H9 (cell line): ENCODE results near the gene APBA3. TPM values are rescaled to one million over a fixed set of nuclear protein-coding genes. Genes with fewer than 3 reads are reported as not detected.

ENCODE experiments used
- DNase-seq: peaks from one replicate; pipeline ENCODE4 v3.0.0-alpha.2; 2017
- H2AFZ ChIP-seq: one replicate; pipeline ENCODE4 v1.6.1; 2013; ENCODE audit warnings: mild to moderate bottlenecking, low read length, control low read depth, moderate library complexity
- H2AK5ac ChIP-seq: 2 replicates; pipeline ENCODE4 v1.6.1; 2013; ENCODE audit warnings: low read length, control low read depth, mixed read lengths; ENCODE audit not compliant: insufficient read length
- H2BK120ac ChIP-seq: one replicate; pipeline ENCODE4 v1.6.1; 2013; ENCODE audit warnings: low read depth, mild to moderate bottlenecking, low read length, control low read depth, inconsistent platforms; ENCODE audit not compliant: poor library complexity, severe bottlenecking
- H2BK12ac ChIP-seq: 2 replicates; pipeline ENCODE4 v1.6.1; 2013; ENCODE audit warnings: low read length, control low read depth, mixed read lengths, low read depth; ENCODE audit not compliant: insufficient read length
- H2BK15ac ChIP-seq: 2 replicates; pipeline ENCODE4 v1.6.1; 2013; ENCODE audit warnings: low read depth, low read length, control low read depth
- H2BK20ac ChIP-seq: one replicate; pipeline ENCODE4 v1.6.1; 2013; ENCODE audit warnings: low read depth, mild to moderate bottlenecking, low read length, control low read depth, inconsistent platforms; ENCODE audit not compliant: poor library complexity, severe bottlenecking
- H2BK5ac ChIP-seq: 2 replicates; pipeline ENCODE4 v1.6.1; 2013; ENCODE audit warnings: low read length, control low read depth, mixed read lengths; ENCODE audit not compliant: insufficient read length
- H3K14ac ChIP-seq: 2 replicates; pipeline ENCODE4 v1.6.1; 2013; ENCODE audit warnings: low read length, control low read depth; ENCODE audit not compliant: insufficient read depth
- H3K18ac ChIP-seq: 2 replicates; pipeline ENCODE4 v1.6.1; 2013; ENCODE audit warnings: low read depth, mild to moderate bottlenecking, mixed read lengths, low read length, control low read depth; ENCODE audit not compliant: insufficient read length
- H3K23ac ChIP-seq: 2 replicates; pipeline ENCODE4 v1.6.1; 2013; ENCODE audit warnings: low read length, control low read depth, mixed read lengths, low read depth; ENCODE audit not compliant: insufficient read length
- H3K23me2 ChIP-seq: 2 replicates; pipeline ENCODE4 v1.6.1; 2013; ENCODE audit warnings: low read depth, mild to moderate bottlenecking, mixed read lengths, low read length, control low read depth; ENCODE audit not compliant: insufficient read length, poor library complexity, severe bottlenecking
- H3K27ac ChIP-seq: 2 replicates; pipeline ENCODE4 v1.5.1; 2013; ENCODE audit warnings: low read length, control low read depth, mixed read lengths, low read depth; ENCODE audit not compliant: insufficient read length
- H3K27me3 ChIP-seq: 2 replicates; pipeline ENCODE4 v1.6.1; 2013; ENCODE audit warnings: low read length, control low read depth, inconsistent platforms; ENCODE audit not compliant: insufficient read depth
- H3K4ac ChIP-seq: 2 replicates; pipeline ENCODE4 v1.6.1; 2013; ENCODE audit warnings: low read depth, mild to moderate bottlenecking, control low read depth, inconsistent platforms, low read length, moderate library complexity
- H3K4me1 ChIP-seq: 2 replicates; pipeline ENCODE4 v1.6.1; 2013; ENCODE audit warnings: low read length, control low read depth, inconsistent platforms; ENCODE audit not compliant: insufficient read depth
- H3K4me2 ChIP-seq: 2 replicates; pipeline ENCODE4 v1.6.1; 2013; ENCODE audit warnings: low read length, control low read depth, mixed read lengths; ENCODE audit not compliant: insufficient read length, insufficient read depth
- H3K56ac ChIP-seq: 2 replicates; pipeline ENCODE4 v1.6.1; 2013; ENCODE audit warnings: low read depth, mild to moderate bottlenecking, mixed read lengths, low read length, control low read depth; ENCODE audit not compliant: insufficient read length
- H3K79me1 ChIP-seq: 2 replicates; pipeline ENCODE4 v1.6.1; 2013; ENCODE audit warnings: low read depth, mild to moderate bottlenecking, moderate library complexity, low read length, control low read depth, inconsistent platforms; ENCODE audit not compliant: insufficient read depth, poor library complexity, severe bottlenecking
- H3K79me2 ChIP-seq: 2 replicates; pipeline ENCODE4 v1.6.1; 2013; ENCODE audit warnings: low read length, control low read depth, inconsistent platforms; ENCODE audit not compliant: insufficient read depth
- H3K9ac ChIP-seq: 2 replicates; pipeline ENCODE4 v1.6.1; 2013; ENCODE audit warnings: low read length, control low read depth, mixed read lengths; ENCODE audit not compliant: insufficient read length; ENCODE audit errors: extremely low read depth
- H3K9me3 ChIP-seq: one replicate; pipeline ENCODE4 v1.6.1; 2013; ENCODE audit warnings: low read depth, low read length, inconsistent platforms; ENCODE audit not compliant: control insufficient read depth
- H3T11ph ChIP-seq: one replicate; pipeline ENCODE4 v1.6.1; 2013; ENCODE audit warnings: mild to moderate bottlenecking, low read length, control low read depth, inconsistent platforms
- H4K20me1 ChIP-seq: one replicate; pipeline ENCODE4 v1.6.1; 2013; ENCODE audit not compliant: control insufficient read depth, insufficient read length, insufficient read depth
- H4K5ac ChIP-seq: 2 replicates; pipeline ENCODE4 v1.6.1; 2013; ENCODE audit warnings: low read depth, mild to moderate bottlenecking, mixed read lengths, low read length, control low read depth; ENCODE audit not compliant: insufficient read length
- H4K8ac ChIP-seq: replicated peaks from 2 replicates; pipeline ENCODE4 v1.6.1; 2013; ENCODE audit warnings: low read length, control low read depth, mixed read lengths, low read depth; ENCODE audit not compliant: insufficient read length
- H4K91ac ChIP-seq: 2 replicates; pipeline ENCODE4 v1.6.1; 2013; ENCODE audit warnings: low read depth, mild to moderate bottlenecking, moderate library complexity, mixed read lengths, low read length, control low read depth; ENCODE audit not compliant: insufficient read length
- H3K27ac Mint-ChIP-seq, 3 experiments: 2 replicates in 2 of 3; 3 replicates in 1 of 3; pipeline ENCODE4 v1.8.0; 2020 to 2021; ENCODE audit warnings: mixed read lengths in 3 of 3, mild to moderate bottlenecking in 1 of 3, moderate library complexity in 1 of 3
- H3K27me3 Mint-ChIP-seq: 2 replicates; pipeline ENCODE4 v1.8.0; 2021; ENCODE audit warnings: low read depth, mild to moderate bottlenecking, moderate library complexity, mixed read lengths
- H3K36me3 Mint-ChIP-seq, 3 experiments: 2 replicates in 2 of 3; 3 replicates in 1 of 3; pipeline ENCODE4 v1.8.0; 2020 to 2021; ENCODE audit warnings: low read depth in 3 of 3, mixed read lengths in 3 of 3; ENCODE audit not compliant: insufficient read depth in 1 of 3
- H3K4me1 Mint-ChIP-seq, 2 experiments: 2 replicates each; pipeline ENCODE4 v1.8.0; 2020; ENCODE audit warnings: mixed read lengths in 2 of 2
- H3K4me3 Mint-ChIP-seq, 2 experiments: 2 replicates in 1 of 2; 3 replicates in 1 of 2; pipeline ENCODE4 v1.8.0; 2020 to 2021; ENCODE audit warnings: mild to moderate bottlenecking in 2 of 2, mixed read lengths in 2 of 2, moderate library complexity in 1 of 2
- H3K9me3 Mint-ChIP-seq, 2 experiments: 2 replicates in 1 of 2; 3 replicates in 1 of 2; pipeline ENCODE4 v1.8.0; 2020; ENCODE audit warnings: mild to moderate bottlenecking in 2 of 2, mixed read lengths in 2 of 2, moderate library complexity in 1 of 2
- CTCF ChIP-seq: fragments of 200-600 bp; sonication (generic); conservative IDR thresholded peaks from 3 replicates; pipeline ENCODE4 v1.8.0; 2021; ENCODE audit warnings: antibody characterized with exemption, mild to moderate bottlenecking
- WGBS: extraction: QIAGEN DNeasy Blood & Tissue Kit; methylation state at CpG from one replicate; pipeline ENCODE4 v1.1.7; 2013; ENCODE audit warnings: missing lambda C conversion rate, low lambda C conversion rate, mixed read lengths; ENCODE audit not compliant: insufficient read length; ENCODE audit errors: extremely low coverage; 5-methylcytosine and 5-hydroxymethylcytosine counted together
- long read RNA-seq: library from polyadenylated mRNA; unstranded; transcript quantifications from one replicate; pipeline ENCODE4 v2.0.0, GENCODE V29; 2020
- total RNA-seq: library from RNA; stranded (reverse); gene quantifications from 2 replicates; pipeline ENCODE4 v1.2.1, GENCODE V29; 2021

APBA3 gene
- total RNA-seq, result 21.3 and 21.8 TPM in 2 replicates
- long read RNA-seq, transcript APBA3-201 (11 exons, 2,075 nt), result major isoform, 102 of 144 reads
- long read RNA-seq, partial matches to known transcripts, result 6 of 144 reads
- long read RNA-seq, other reads (novel, unspliced or antisense), result 36 of 144 reads

- H3K23ac ChIP-seq, result no peak within 1 kb of the TSS
- H2AFZ ChIP-seq, result peak within 1 kb of the TSS; percentile 46
- no peaks in the 10 kb centered on the region for H3K27me3 ChIP-seq
- H3K4me2 ChIP-seq, result peak within 1 kb of the TSS; percentile 81
- no peak within 1 kb of the TSS for H4K5ac ChIP-seq
- peaks cover 5% of the 10 kb centered on the region for H3K79me1 ChIP-seq
- H2BK12ac ChIP-seq, result no peak within 1 kb of the TSS
- H2BK120ac ChIP-seq, result no peak within 1 kb of the TSS
- Mint-ChIP-seq H3K36me3 (peaks cover 6 to 19% (median 16%) of the 10 kb centered on the region in 3 experiments; a peak in 5 of 7 replicates), H3K27me3 (no peaks in the 10 kb centered on the region), H3K4me3 (peak within 1 kb of the TSS; percentile 92 to 96), H3K9me3 (no peaks in the 10 kb centered on the region; a peak in 1 of 5 replicates), H3K4me1 (peaks cover 4 to 14% of the 10 kb centered on the region in 2 experiments; a peak in 3 of 4 replicates), H3K27ac (peak within 1 kb of the TSS; percentile 96 to 99 (median 98))
- peak within 1 kb of the TSS; percentile 79 for H3K9ac ChIP-seq
- H3K18ac ChIP-seq, result peak within 1 kb of the TSS; percentile 77
- H3K4me1 ChIP-seq, result no peaks in the 10 kb centered on the region
- no peaks in the 10 kb centered on the region for H3K9me3 ChIP-seq
- peaks cover 4% of the 10 kb centered on the region for H3K23me2 ChIP-seq
- H4K91ac ChIP-seq, result no peak within 1 kb of the TSS
- H3K14ac ChIP-seq, result peak within 1 kb of the TSS; percentile 87; the same call in 1 of the 2 replicates
- H2BK5ac ChIP-seq, result no peak within 1 kb of the TSS
- DNase-seq, result peak; percentile 94
- H4K20me1 ChIP-seq, result no peaks in the 10 kb centered on the region
- TF ChIP-seq CTCF, result peak; percentile 68
- no peak within 1 kb of the TSS for H3T11ph ChIP-seq
- H2BK20ac ChIP-seq, result no peak within 1 kb of the TSS
- H2BK15ac ChIP-seq, result no peak within 1 kb of the TSS
- H3K79me2 ChIP-seq, result no peaks in the 10 kb centered on the region
- H2AK5ac ChIP-seq, result no peak within 1 kb of the TSS
- H4K8ac ChIP-seq, result no peak within 1 kb of the TSS
- H3K56ac ChIP-seq, result no peak within 1 kb of the TSS
- no CpG with 5 or more reads among the region's 45 CpGs for WGBS
- H3K27ac ChIP-seq, result no peak within 1 kb of the TSS
- H3K4ac ChIP-seq, result no peak within 1 kb of the TSS
These were observed at the start of gene APBA3 for GRCh38 chr19:3761382-3762129. Gene APBA3 (minus strand): TSS chr19:3761692. CDS start chr19:3760264, 1,428 bp downstream.
